Activated CD4-positive, alpha-beta T cell treated with anti-CD3 and anti-CD28 coated beads, Interleukin-2, amount 50 U/mL, for 4 hours (primary cell): ENCODE data around the gene CDYL.
"Not testable (repeated sequence)": the region's sequence is repeated elsewhere in the genome, so short reads cannot be mapped to it uniquely, and the experiment has no call there.

ENCODE experiments used
- DNase-seq, 2 experiments: peaks; one replicate each; pipeline ENCODE4 v3.0.0-alpha.2; 2020

The CDYL gene

GRCh38 chr6:4805553-4806336 lies 29.5 kb downstream of the CDYL start:
- DNase-seq, result no peak

- DNase-seq, result no peak
Observed at GRCh38 chr6:4806337-4806725, 30.1 kb downstream of the CDYL start.

- DNase-seq, result no peak
Observed at GRCh38 chr6:4806791-4807190, 30.6 kb downstream of the CDYL start.

GRCh38 chr6:4808396-4808795 lies 32.2 kb downstream of the CDYL start:
- DNase-seq, result no peak

- no peak for DNase-seq
Observed at GRCh38 chr6:4809999-4810918, 34.1 kb downstream of the CDYL start.

GRCh38 chr6:4812068-4812467 lies 35.9 kb downstream of the CDYL start:
- DNase-seq, result no peak

- no peak for DNase-seq
Observed at GRCh38 chr6:4813055-4813454, 36.9 kb downstream of the CDYL start.

- no peak for DNase-seq
Observed at GRCh38 chr6:4814212-4814611, 38.0 kb downstream of the CDYL start.

- DNase-seq, result no peak
Observed at GRCh38 chr6:4814987-4815386, 38.8 kb downstream of the CDYL start.

- DNase-seq, result no peak
Observed at GRCh38 chr6:4815584-4815983, 39.4 kb downstream of the CDYL start.

- DNase-seq, result no peak
Observed at GRCh38 chr6:4816904-4817303, 40.7 kb downstream of the CDYL start.

- DNase-seq, result no peak
Observed at GRCh38 chr6:4817551-4817950, 41.3 kb downstream of the CDYL start.

GRCh38 chr6:4818272-4818938 lies 42.2 kb downstream of the CDYL start:
- DNase-seq, result no peak

- DNase-seq, result no peak
Observed at GRCh38 chr6:4819706-4820283, 43.6 kb downstream of the CDYL start.

GRCh38 chr6:4820704-4821276 lies 44.6 kb downstream of the CDYL start:
- no peak for DNase-seq

- no peak for DNase-seq
Observed at GRCh38 chr6:4822476-4822875, 46.3 kb downstream of the CDYL start.

GRCh38 chr6:4828187-4828698 lies 52.0 kb downstream of the CDYL start:
- DNase-seq, result no peak

- no peak for DNase-seq
Observed at GRCh38 chr6:4829089-4829488, 52.9 kb downstream of the CDYL start.

- DNase-seq, result not testable (repeated sequence)
Observed at GRCh38 chr6:4835540-4835939, 59.3 kb downstream of the CDYL start.

GRCh38 chr6:4840169-4840568 lies 64.0 kb downstream of the CDYL start:
- DNase-seq, result no peak

GRCh38 chr6:4844108-4844507 lies 67.9 kb downstream of the CDYL start:
- DNase-seq, result no peak

- DNase-seq, result no peak
Observed at GRCh38 chr6:4846387-4846786, 70.2 kb downstream of the CDYL start.
